ENCODE results near the gene FUCA1.

FUCA1 gene

GRCh38 chr1:23795676-23796465 is 72.2 kb downstream of the FUCA1 start:
- H3K4me3 ChIP-seq (ENCODE audit: control insufficient read depth, low read depth, low read length) = no peak overlapping the region
- no peak for TF ChIP-seq CTCF (IDR thresholded peaks at IDR 0.05; ENCODE audit: control insufficient read depth, insufficient read depth, low read depth, low read length, missing control alignments)
- DNase-seq (ENCODE audit: low read depth) = no peak
